HCT116 (cell line): Measurements from ENCODE around the gene CACNA1C. TPM values are rescaled to one million over a fixed set of nuclear protein-coding genes. Genes with fewer than 3 reads are reported as not detected.

Experiments used
- ATAC-seq: fragments of 200-7000 bp; cut with Tn5 transposase; 2 replicates; pipeline ENCODE4 v1.9.1; 2020; ENCODE audit warnings: mild to moderate bottlenecking, moderate library complexity
- BruUV-seq: library from RNA; stranded (reverse); fragments of 400-500 nt; replicated peaks from 2 replicates; lab custom pipeline; 2021; lab: Mats Ljungman, UMichigan
- CTCF ChIA-PET: fragments of 300-600 bp; sonication (Branson Sonifier 250); formaldehyde crosslinking; loops from one replicate; lab custom pipeline; 2021; ENCODE audit warnings: antibody characterized with exemption; lab: Charles Lee
- POLR2A ChIA-PET: fragments of 300-600, 350-600 bp; sonication (Branson Sonifier 250); formaldehyde crosslinking; loops from one replicate; lab custom pipeline; 2021; ENCODE audit warnings: antibody characterized with exemption; lab: Charles Lee
- RAD21 ChIA-PET, 2 experiments: fragments of 300-600 bp; sonication (Branson Sonifier 250); formaldehyde crosslinking; loops; one replicate each; lab custom pipeline; 2023; ENCODE audit warnings: low total read pairs in 2 of 2; ENCODE audit not compliant: uncharacterized antibody in 2 of 2, unreplicated experiment in 2 of 2, low non-redundant PET in 1 of 2; lab: Charles Lee
- DNase-seq: peaks from one replicate; pipeline ENCODE4 v3.0.0-alpha.2; 2010; ENCODE audit warnings: low read depth, low spot score
- H2AFZ ChIP-seq: fragments of 200-600 bp; shearing (Covaris generic), sonication (generic); 2 replicates; pipeline ENCODE4 v1.6.1; 2017; ENCODE audit warnings: low read depth, mixed run types, mixed read lengths, antibody characterized with exemption, low read length; ENCODE audit not compliant: poor library complexity, severe bottlenecking
- H3K27ac ChIP-seq: 2 replicates; pipeline ENCODE4 v1.5.1; 2012; ENCODE audit warnings: low read depth, low read length
- H3K27me3 ChIP-seq: fragments of 200-600 bp; sonication (generic); 2 replicates; pipeline ENCODE4 v1.6.1; 2016; ENCODE audit warnings: mixed run types, low read length, mixed read lengths; ENCODE audit not compliant: insufficient read depth
- H3K36me3 ChIP-seq, 2 experiments: fragments of 200-500 bp in 1 of 2; fragments of 200-600 bp in 1 of 2; sonication (Bioruptor generic) in 1 of 2; sonication (generic) in 1 of 2; 2 replicates each; pipeline versions ENCODE4 v1.5.1 to v1.6.1; 2014 to 2016; ENCODE audit warnings: low read length in 2 of 2, inconsistent platforms in 1 of 2, mixed read lengths in 1 of 2, mixed run types in 1 of 2; ENCODE audit not compliant: insufficient read depth in 2 of 2, control insufficient read depth in 1 of 2
- H3K4me1 ChIP-seq, 2 experiments: fragments of 200-600 bp in 1 of 2; sonication (generic) in 1 of 2; 2 replicates each; pipeline versions ENCODE4 v1.5.1 to v1.6.1; 2012 to 2017; ENCODE audit warnings: low read length in 2 of 2, inconsistent platforms in 1 of 2, mild to moderate bottlenecking in 1 of 2, mixed read lengths in 1 of 2, mixed run types in 1 of 2, moderate library complexity in 1 of 2; ENCODE audit not compliant: insufficient read depth in 2 of 2, control insufficient read depth in 1 of 2
- H3K4me2 ChIP-seq: fragments of 200-600 bp; sonication (generic); 2 replicates; pipeline ENCODE4 v1.6.1; 2017; ENCODE audit warnings: mixed run types, low read length, mixed read lengths
- H3K4me3 ChIP-seq, 2 experiments: fragments of 200-600 bp in 1 of 2; sonication (generic) in 1 of 2; replicated peaks in 1 of 2; 2 replicates each; pipeline ENCODE4 v1.5.1; 2011 to 2016; ENCODE audit warnings: low read length in 2 of 2, control low read depth in 1 of 2, low read depth in 1 of 2, mild to moderate bottlenecking in 1 of 2, mixed read lengths in 1 of 2, mixed run types in 1 of 2
- H3K79me2 ChIP-seq: fragments of 200-600 bp; sonication (generic); 2 replicates; pipeline ENCODE4 v1.6.1; 2017; ENCODE audit warnings: mild to moderate bottlenecking, mixed run types, low read length, moderate library complexity, mixed read lengths; ENCODE audit not compliant: insufficient read depth
- H3K9ac ChIP-seq: fragments of 200-600 bp; sonication (generic); 2 replicates; pipeline ENCODE4 v1.6.1; 2016; ENCODE audit warnings: low read length, mixed read lengths
- H3K9me2 ChIP-seq: fragments of 200-600 bp; sonication (generic), shearing (Covaris generic); 2 replicates; pipeline ENCODE4 v1.6.1; 2017; ENCODE audit warnings: mixed run types, mild to moderate bottlenecking, moderate library complexity; ENCODE audit not compliant: insufficient read depth
- H3K9me3 ChIP-seq, 2 experiments: fragments of 200-500 bp in 1 of 2; fragments of 200-600 bp in 1 of 2; sonication (Bioruptor generic) in 1 of 2; sonication (generic) in 1 of 2; 2 replicates each; pipeline ENCODE4 v1.6.1; 2014 to 2017; ENCODE audit warnings: low read length in 2 of 2, mixed read lengths in 2 of 2, inconsistent platforms in 1 of 2, low read depth in 1 of 2, mild to moderate bottlenecking in 1 of 2, mixed run types in 1 of 2, moderate library complexity in 1 of 2; ENCODE audit not compliant: control insufficient read depth in 1 of 2, insufficient read depth in 1 of 2
- H4K20me1 ChIP-seq: fragments of 200-600 bp; sonication (generic), shearing (Covaris generic); 2 replicates; pipeline ENCODE4 v1.6.1; 2017; ENCODE audit warnings: mixed run types, mild to moderate bottlenecking, moderate library complexity; ENCODE audit not compliant: insufficient read depth
- ATF3 ChIP-seq: IDR thresholded peaks from 2 replicates; pipeline ENCODE4 v1.6.1; 2012
- EGR1 ChIP-seq: IDR thresholded peaks from 2 replicates; pipeline ENCODE4 v1.6.1; 2012; ENCODE audit warnings: low read depth
- JUND ChIP-seq: IDR thresholded peaks from 2 replicates; pipeline ENCODE4 v1.6.1; 2012
- RAD21 ChIP-seq: IDR thresholded peaks from 2 replicates; pipeline ENCODE4 v1.6.1; 2012; ENCODE audit warnings: low read depth, mild to moderate bottlenecking
- SRF ChIP-seq: IDR thresholded peaks from 2 replicates; pipeline ENCODE4 v1.6.1; 2012; ENCODE audit warnings: low read depth
- TCF7L2 ChIP-seq: IDR thresholded peaks from 2 replicates; pipeline ENCODE4 v1.7.0; 2011; ENCODE audit warnings: borderline replicate concordance, inconsistent platforms; ENCODE audit not compliant: insufficient read depth, insufficient read length; ENCODE audit errors: extremely low read depth
- YY1 ChIP-seq: IDR thresholded peaks from 2 replicates; pipeline ENCODE4 v1.6.1; 2011; ENCODE audit warnings: low read length, low read depth, moderate library complexity, mild to moderate bottlenecking; ENCODE audit not compliant: insufficient replicate concordance; ENCODE audit errors: extremely low read depth
- intact Hi-C: fragments of 100-400 bp; cut with micrococcal nuclease; formaldehyde crosslinking; loops from 2 replicates; pipeline ENCODE4 v1.10.0; 2022
- total RNA-seq: library from RNA; stranded (reverse); gene quantifications from one replicate; pipeline ENCODE4 v1.2.1, GENCODE V29; 2021; ENCODE audit not compliant: unreplicated experiment
- TF ChIP-seq, protein P1 (sequence below): IDR thresholded peaks from 2 replicates; pipeline ENCODE4 v1.6.1; 2012; ENCODE audit warnings: low read depth

CACNA1C gene
- total RNA-seq, 1 experiment from 2014 or later = 0.05 TPM

DNA sequence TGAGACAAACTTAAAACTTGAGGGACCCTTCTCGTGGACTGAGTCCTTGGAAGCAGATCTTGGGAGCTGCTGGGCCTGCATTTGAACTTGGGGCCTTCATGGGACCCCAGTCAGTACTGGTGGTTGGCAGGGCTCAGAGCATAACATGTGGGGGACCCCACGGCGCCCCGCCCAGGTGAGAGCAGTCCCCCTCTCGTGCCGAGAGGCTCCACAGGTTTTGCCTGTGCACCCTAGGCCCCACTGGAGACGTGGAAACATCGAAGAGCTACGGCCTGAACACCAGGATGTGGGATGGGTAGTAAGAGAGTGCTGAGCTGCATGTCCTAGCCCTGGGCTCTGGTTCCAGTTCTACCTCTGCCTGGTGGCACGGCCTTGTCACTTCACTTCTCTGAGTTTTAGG, 84.1 kb downstream of the CACNA1C start:
- no TSS peak for BruUV-seq
- no peaks in the 10 kb centered on the region for H3K9me3 ChIP-seq
- no peaks in the 10 kb centered on the region for H3K9me2 ChIP-seq
- intact Hi-C loops = no loop called here
- ATAC-seq (no peak), DNase-seq (no peak)
- H2AFZ ChIP-seq = no peak overlapping the region
- no peaks in the 10 kb centered on the region for H3K4me1 ChIP-seq
- no peak overlapping the region for H3K27ac ChIP-seq
- TF ChIP-seq JUND (no peak), YY1 (no peak), SRF (no peak), RAD21 (no peak), ATF3 (no peak), EGR1 (no peak), TCF7L2 (no peak)
- TF ChIP-seq, protein P1, sequence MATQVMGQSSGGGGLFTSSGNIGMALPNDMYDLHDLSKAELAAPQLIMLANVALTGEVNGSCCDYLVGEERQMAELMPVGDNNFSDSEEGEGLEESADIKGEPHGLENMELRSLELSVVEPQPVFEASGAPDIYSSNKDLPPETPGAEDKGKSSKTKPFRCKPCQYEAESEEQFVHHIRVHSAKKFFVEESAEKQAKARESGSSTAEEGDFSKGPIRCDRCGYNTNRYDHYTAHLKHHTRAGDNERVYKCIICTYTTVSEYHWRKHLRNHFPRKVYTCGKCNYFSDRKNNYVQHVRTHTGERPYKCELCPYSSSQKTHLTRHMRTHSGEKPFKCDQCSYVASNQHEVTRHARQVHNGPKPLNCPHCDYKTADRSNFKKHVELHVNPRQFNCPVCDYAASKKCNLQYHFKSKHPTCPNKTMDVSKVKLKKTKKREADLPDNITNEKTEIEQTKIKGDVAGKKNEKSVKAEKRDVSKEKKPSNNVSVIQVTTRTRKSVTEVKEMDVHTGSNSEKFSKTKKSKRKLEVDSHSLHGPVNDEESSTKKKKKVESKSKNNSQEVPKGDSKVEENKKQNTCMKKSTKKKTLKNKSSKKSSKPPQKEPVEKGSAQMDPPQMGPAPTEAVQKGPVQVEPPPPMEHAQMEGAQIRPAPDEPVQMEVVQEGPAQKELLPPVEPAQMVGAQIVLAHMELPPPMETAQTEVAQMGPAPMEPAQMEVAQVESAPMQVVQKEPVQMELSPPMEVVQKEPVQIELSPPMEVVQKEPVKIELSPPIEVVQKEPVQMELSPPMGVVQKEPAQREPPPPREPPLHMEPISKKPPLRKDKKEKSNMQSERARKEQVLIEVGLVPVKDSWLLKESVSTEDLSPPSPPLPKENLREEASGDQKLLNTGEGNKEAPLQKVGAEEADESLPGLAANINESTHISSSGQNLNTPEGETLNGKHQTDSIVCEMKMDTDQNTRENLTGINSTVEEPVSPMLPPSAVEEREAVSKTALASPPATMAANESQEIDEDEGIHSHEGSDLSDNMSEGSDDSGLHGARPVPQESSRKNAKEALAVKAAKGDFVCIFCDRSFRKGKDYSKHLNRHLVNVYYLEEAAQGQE = no peak
- no peaks in the 10 kb centered on the region for H3K36me3 ChIP-seq
- RAD21 ChIA-PET = no interaction called here
- no peak overlapping the region for H3K4me2 ChIP-seq
- CTCF ChIA-PET = no interaction called here
- H4K20me1 ChIP-seq = no peaks in the 10 kb centered on the region
- H3K9ac ChIP-seq = no peak overlapping the region
- no peak overlapping the region for H3K4me3 ChIP-seq
- no peaks in the 10 kb centered on the region for H3K27me3 ChIP-seq
- no peaks in the 10 kb centered on the region for H3K79me2 ChIP-seq
- POLR2A ChIA-PET = no interaction called here
